HFFc6 (cell line): ENCODE data around the gene TCN1. TPM values are rescaled to one million over a fixed set of nuclear protein-coding genes. Genes with fewer than 3 reads are reported as not detected.

Experiments used
- DNase-seq: peaks from one replicate; pipeline ENCODE4 v3.0.0-alpha.2; 2018
- H3K27ac Mint-ChIP-seq: 2 replicates; pipeline ENCODE4 v1.8.0; 2020; ENCODE audit warnings: mild to moderate bottlenecking, mixed read lengths
- H3K27me3 Mint-ChIP-seq: 2 replicates; pipeline ENCODE4 v1.8.0; 2021; ENCODE audit warnings: mild to moderate bottlenecking, moderate library complexity, mixed read lengths; ENCODE audit not compliant: insufficient read depth
- H3K36me3 Mint-ChIP-seq: 2 replicates; pipeline ENCODE4 v1.8.0; 2021; ENCODE audit warnings: low read depth, mixed read lengths
- H3K4me1 Mint-ChIP-seq: 2 replicates; pipeline ENCODE4 v1.8.0; 2020; ENCODE audit warnings: low read depth, mixed read lengths
- H3K4me3 Mint-ChIP-seq: 2 replicates; pipeline ENCODE4 v1.8.0; 2020; ENCODE audit warnings: mild to moderate bottlenecking, moderate library complexity, mixed read lengths
- H3K9me3 Mint-ChIP-seq: 2 replicates; pipeline ENCODE4 v1.8.0; 2020; ENCODE audit warnings: mild to moderate bottlenecking, mixed read lengths
- total RNA-seq, 6 experiments: library from RNA; stranded (reverse); fragmentation: NEBNext Ultra II Directional; extraction: Animal tissue kit (Norgen Biotek cat#: 25700); gene quantifications; 2 replicates in 1 of 6; 3 replicates in 5 of 6; pipeline ENCODE4 v1.2.3, GENCODE V29; 2021
- TF ChIP-seq, protein P1 (sequence below): fragments of 200-600 bp; sonication (generic); IDR thresholded peaks from 2 replicates; pipeline ENCODE4 v1.5.0; 2021; ENCODE audit warnings: antibody characterized with exemption, mild to moderate bottlenecking

Gene TCN1
- total RNA-seq, 6 experiments from 2014 or later, result not detected

DNA sequence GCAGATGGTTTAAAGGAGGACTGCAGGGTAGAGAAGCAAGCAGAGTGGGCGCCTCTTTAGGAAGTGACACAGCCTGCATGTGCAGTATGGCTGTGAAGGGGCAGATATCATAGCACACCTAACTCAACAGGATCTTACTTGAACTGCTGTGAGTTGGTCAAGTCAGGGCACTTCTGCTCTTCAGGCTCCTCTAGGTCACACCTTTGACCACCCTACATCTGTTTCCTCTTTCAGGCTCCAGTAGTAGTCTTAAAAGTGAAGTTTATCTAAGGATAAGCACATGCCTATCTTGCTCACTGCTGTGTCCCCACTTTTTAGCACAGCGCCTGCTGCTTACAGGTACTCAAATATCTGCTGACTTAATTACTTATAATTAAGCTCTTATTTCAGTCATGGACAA is 62.2 kb downstream of the TCN1 start:
- H3K27ac Mint-ChIP-seq, result no peak overlapping the region
- peaks cover 30% of the 10 kb centered on the region for H3K36me3 Mint-ChIP-seq
- H3K4me3 Mint-ChIP-seq, result no peak overlapping the region
- no peak for DNase-seq
- H3K27me3 Mint-ChIP-seq, result peaks cover 5% of the 10 kb centered on the region
- TF ChIP-seq, protein P1, sequence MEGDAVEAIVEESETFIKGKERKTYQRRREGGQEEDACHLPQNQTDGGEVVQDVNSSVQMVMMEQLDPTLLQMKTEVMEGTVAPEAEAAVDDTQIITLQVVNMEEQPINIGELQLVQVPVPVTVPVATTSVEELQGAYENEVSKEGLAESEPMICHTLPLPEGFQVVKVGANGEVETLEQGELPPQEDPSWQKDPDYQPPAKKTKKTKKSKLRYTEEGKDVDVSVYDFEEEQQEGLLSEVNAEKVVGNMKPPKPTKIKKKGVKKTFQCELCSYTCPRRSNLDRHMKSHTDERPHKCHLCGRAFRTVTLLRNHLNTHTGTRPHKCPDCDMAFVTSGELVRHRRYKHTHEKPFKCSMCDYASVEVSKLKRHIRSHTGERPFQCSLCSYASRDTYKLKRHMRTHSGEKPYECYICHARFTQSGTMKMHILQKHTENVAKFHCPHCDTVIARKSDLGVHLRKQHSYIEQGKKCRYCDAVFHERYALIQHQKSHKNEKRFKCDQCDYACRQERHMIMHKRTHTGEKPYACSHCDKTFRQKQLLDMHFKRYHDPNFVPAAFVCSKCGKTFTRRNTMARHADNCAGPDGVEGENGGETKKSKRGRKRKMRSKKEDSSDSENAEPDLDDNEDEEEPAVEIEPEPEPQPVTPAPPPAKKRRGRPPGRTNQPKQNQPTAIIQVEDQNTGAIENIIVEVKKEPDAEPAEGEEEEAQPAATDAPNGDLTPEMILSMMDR, result no peak
- no peaks in the 10 kb centered on the region for H3K9me3 Mint-ChIP-seq
- peaks cover 22% of the 10 kb centered on the region for H3K4me1 Mint-ChIP-seq

Other genes starting within 250 kb of the TCN1 start
- gene PATL1, start 197.4 kb downstream of the TCN1 start, total RNA-seq, result 10 to 100 TPM; 29.0 to 40.3 (median 35.2) TPM
- gene OR10V1, start 152.6 kb downstream of the TCN1 start, total RNA-seq, result not detected
- 10 to 100 TPM; 17.1 to 23.1 (median 19.0) TPM for gene STX3, start 111.1 kb downstream of the TCN1 start, total RNA-seq
- 10 to 100 TPM; 45.7 to 51.0 (median 48.6) TPM for gene MRPL16, start 55.7 kb downstream of the TCN1 start, total RNA-seq
- gene CBLIF, start 21.0 kb downstream of the TCN1 start, total RNA-seq, result not detected
- gene OOSP3, start 12.3 kb upstream of the TCN1 start, total RNA-seq, result not detected
- not detected for gene OOSP1, start 71.9 kb upstream of the TCN1 start, total RNA-seq
- gene OOSP4A, start 97.5 kb upstream of the TCN1 start, total RNA-seq, result not detected
- gene OOSP4B, start 150.7 kb upstream of the TCN1 start, total RNA-seq, result not detected
- gene OOSP2, start 173.9 kb upstream of the TCN1 start, total RNA-seq, result not detected
- gene MS4A3, start 190.2 kb upstream of the TCN1 start, total RNA-seq, result not detected
- gene MS4A2, start 222.2 kb upstream of the TCN1 start, total RNA-seq, result not detected